PC-9 (cell line): ENCODE results near the gene AMBRA1. TPM values are rescaled to one million over a fixed set of nuclear protein-coding genes. Genes with fewer than 3 reads are reported as not detected.

ENCODE experiments used
- BruUV-seq: library from RNA; stranded (reverse); fragments of 400-500 nt; replicated peaks from 2 replicates; lab custom pipeline; 2021; lab: Mats Ljungman, UMichigan
- CTCF ChIA-PET: fragments of 300-600 bp; sonication (Branson Sonifier 250); formaldehyde crosslinking; loops from one replicate; lab custom pipeline; 2022; ENCODE audit warnings: antibody characterized with exemption; lab: Charles Lee
- POLR2A ChIA-PET: fragments of 300-600 bp; sonication (Branson Sonifier 250); formaldehyde crosslinking; loops from one replicate; lab custom pipeline; 2022; ENCODE audit warnings: antibody characterized with exemption; ENCODE audit not compliant: unreplicated experiment; lab: Charles Lee
- DNase-seq, 2 experiments: peaks; one replicate each; pipeline versions ENCODE4 v3.0.0 to v3.0.0-alpha.2; 2015 to 2022; ENCODE audit warnings: mixed read lengths in 1 of 2
- H2AFZ ChIP-seq: fragments of 200-600 bp; sonication (generic); 2 replicates; pipeline ENCODE4 v1.8.1; 2017; ENCODE audit warnings: antibody characterized with exemption
- H3F3A ChIP-seq: fragments of 200-600 bp; sonication (generic); 2 replicates; pipeline ENCODE4 v1.8.1; 2017; ENCODE audit warnings: antibody characterized with exemption, mild to moderate bottlenecking, low read depth; ENCODE audit not compliant: insufficient read depth
- H3K27ac ChIP-seq: fragments of 200-600 bp; sonication (generic); 2 replicates; pipeline ENCODE4 v1.6.1; 2016; ENCODE audit warnings: mixed run types
- H3K27me3 ChIP-seq: fragments of 200-600 bp; sonication (generic); 2 replicates; pipeline ENCODE4 v1.6.1; 2016; ENCODE audit warnings: low read depth, mixed run types; ENCODE audit not compliant: insufficient read depth
- H3K36me3 ChIP-seq: fragments of 200-600 bp; sonication (generic); 2 replicates; pipeline ENCODE4 v1.6.1; 2016; ENCODE audit warnings: low read depth, mixed run types
- H3K4me1 ChIP-seq: fragments of 200-600 bp; sonication (generic); replicated peaks from 2 replicates; pipeline ENCODE4 v1.6.1; 2016; ENCODE audit warnings: mixed run types; ENCODE audit not compliant: insufficient read depth
- H3K4me2 ChIP-seq: fragments of 200-600 bp; sonication (generic); 2 replicates; pipeline ENCODE4 v1.6.1; 2017; ENCODE audit warnings: mixed run types
- H3K4me3 ChIP-seq: fragments of 200-600 bp; sonication (generic); 2 replicates; pipeline ENCODE4 v1.6.1; 2016; ENCODE audit warnings: mixed run types
- H3K79me2 ChIP-seq: fragments of 200-600 bp; sonication (generic); 2 replicates; pipeline ENCODE4 v1.6.1; 2017; ENCODE audit warnings: low read depth, mixed run types
- H3K9me2 ChIP-seq: fragments of 200-600 bp; sonication (generic); 2 replicates; pipeline ENCODE4 v1.8.1; 2017; ENCODE audit warnings: mild to moderate bottlenecking; ENCODE audit not compliant: insufficient read depth
- H3K9me3 ChIP-seq: fragments of 200-600 bp; sonication (generic); 2 replicates; pipeline ENCODE4 v1.8.1; 2016; ENCODE audit warnings: low read depth; ENCODE audit not compliant: insufficient read depth
- H4K20me1 ChIP-seq: fragments of 200-600 bp; sonication (generic); 2 replicates; pipeline ENCODE4 v1.8.1; 2017; ENCODE audit not compliant: insufficient read depth
- CTCF ChIP-seq: fragments of 200-600 bp; sonication (generic); conservative IDR thresholded peaks from 2 replicates; pipeline ENCODE4 v1.6.1; 2017; ENCODE audit warnings: mixed run types, antibody characterized with exemption, mild to moderate bottlenecking, moderate library complexity
- EZH2 ChIP-seq: fragments of 200-600 bp; sonication (generic); IDR thresholded peaks from 2 replicates; pipeline ENCODE4 v1.8.0; 2017; ENCODE audit warnings: antibody characterized with exemption, low read depth
- intact Hi-C: fragments of 100-400 bp; cut with micrococcal nuclease; formaldehyde crosslinking; loops from one replicate; pipeline ENCODE4 v1.10.0; 2022; ENCODE audit not compliant: unreplicated experiment
- total RNA-seq: library from RNA; stranded (reverse); gene quantifications from 2 replicates; pipeline ENCODE4 v1.2.3, GENCODE V29; 2021

The AMBRA1 gene
- total RNA-seq, 1 experiment from 2014 or later: 41.4 TPM

- Histone ChIP-seq H3F3A (no peaks in the 10 kb centered on the region; the same call in 1 of the 2 replicates), H4K20me1 (peaks cover 7% of the 10 kb centered on the region), H3K36me3 (no peaks in the 10 kb centered on the region; the same call in 1 of the 2 replicates), H3K27ac (no peak overlapping the region), H3K9me3 (no peaks in the 10 kb centered on the region), H3K4me1 (no peaks in the 10 kb centered on the region), H3K79me2 (no peaks in the 10 kb centered on the region), H3K4me3 (no peak overlapping the region), H3K27me3 (no peaks in the 10 kb centered on the region), H3K9me2 (no peaks in the 10 kb centered on the region), H2AFZ (no peak overlapping the region), H3K4me2 (no peak overlapping the region)
- no TSS peak for BruUV-seq
- CTCF ChIA-PET: no interaction called here
- no peak for DNase-seq
- POLR2A ChIA-PET: no interaction called here
- intact Hi-C loops: no loop called here
- TF ChIP-seq EZH2 (no peak), CTCF (no peak)
These were observed 109.7 kb downstream of the AMBRA1 start for GRCh38 chr11:46484101-46484500.

GRCh38 chr11:46480909-46481308, 112.9 kb downstream of the AMBRA1 start:
- no peak overlapping the region for H3K4me2 ChIP-seq

GRCh38 chr11:46480166-46480726, 113.6 kb downstream of the AMBRA1 start:
- no peaks in the 10 kb centered on the region for H3K4me1 ChIP-seq
- intact Hi-C loops: no loop called here
- BruUV-seq: no TSS peak
- H3F3A ChIP-seq: no peaks in the 10 kb centered on the region
- H3K27me3 ChIP-seq: no peaks in the 10 kb centered on the region
- no peak overlapping the region for H3K27ac ChIP-seq
- CTCF ChIA-PET: no interaction called here
- DNase-seq: no peak
- H2AFZ ChIP-seq: no peak overlapping the region
- H3K9me2 ChIP-seq: no peaks in the 10 kb centered on the region
- POLR2A ChIA-PET: interaction anchor here (0.5 kb wide), 1 partner anchor 169 kb away, joined by 3 read pairs; no protein-coding TSS in a partner anchor
- H3K9me3 ChIP-seq: no peaks in the 10 kb centered on the region
- no peak overlapping the region for H3K4me2 ChIP-seq
- H3K79me2 ChIP-seq: no peaks in the 10 kb centered on the region
- no peak overlapping the region for H3K4me3 ChIP-seq
- H3K36me3 ChIP-seq: no peaks in the 10 kb centered on the region; the same call in 1 of the 2 replicates
- peaks cover 17% of the 10 kb centered on the region; the same call in 1 of the 2 replicates for H4K20me1 ChIP-seq
- TF ChIP-seq EZH2: no peak
- no peak for TF ChIP-seq CTCF

More at GRCh38 chr11:46480909-46481308, 112.9 kb downstream of the AMBRA1 start:
- Histone ChIP-seq H3F3A (no peaks in the 10 kb centered on the region), H3K27me3 (no peaks in the 10 kb centered on the region), H2AFZ (no peak overlapping the region), H3K9me3 (no peaks in the 10 kb centered on the region), H3K9me2 (no peaks in the 10 kb centered on the region), H3K4me3 (no peak overlapping the region), H4K20me1 (peaks cover 12% of the 10 kb centered on the region; the same call in 1 of the 2 replicates), H3K79me2 (no peaks in the 10 kb centered on the region), H3K36me3 (no peaks in the 10 kb centered on the region; the same call in 1 of the 2 replicates), H3K27ac (no peak overlapping the region), H3K4me1 (no peaks in the 10 kb centered on the region)
- ChIA-PET CTCF (no interaction called here), POLR2A (no interaction called here)
- intact Hi-C loops: no loop called here
- DNase-seq: no peak
- no peak for TF ChIP-seq EZH2
- no peak for TF ChIP-seq CTCF
- no TSS peak for BruUV-seq
